CD14-positive monocyte (primary cell): Measurements from ENCODE around the gene CEP128. TPM values are rescaled to one million over a fixed set of nuclear protein-coding genes. Genes with fewer than 3 reads are reported as not detected.

Source experiments
- DNase-seq, 3 donors: peaks; one replicate each; pipeline ENCODE4 v3.0.0-alpha.2; 2011 to 2022
- H2AFZ ChIP-seq: 2 replicates; pipeline ENCODE4 v1.6.0; 2012; ENCODE audit warnings: mild to moderate bottlenecking, low read depth, low read length, inconsistent platforms; ENCODE audit not compliant: insufficient read depth, poor library complexity, severe bottlenecking
- H3K27ac ChIP-seq, 2 donors: 1 replicate in 1 of 2; 2 replicates in 1 of 2; pipeline ENCODE4 v1.5.1; 2012 to 2013; ENCODE audit warnings: low read length in 2 of 2, control low read depth in 1 of 2, inconsistent platforms in 1 of 2, low read depth in 1 of 2, mild to moderate bottlenecking in 1 of 2
- H3K27me3 ChIP-seq, 2 donors: one replicate each; pipeline versions ENCODE4 v1.6.0 to v1.6.1; 2011 to 2013; ENCODE audit warnings: low read length in 2 of 2; ENCODE audit not compliant: control insufficient read depth in 2 of 2, insufficient read depth in 2 of 2
- H3K36me3 ChIP-seq, 2 donors: replicated peaks in 1 of 2; 1 replicate in 1 of 2; 2 replicates in 1 of 2; pipeline versions ENCODE4 v1.5.1 to v1.6.1; 2012 to 2013; ENCODE audit warnings: low read length in 2 of 2, control low read depth in 1 of 2, inconsistent platforms in 1 of 2, mild to moderate bottlenecking in 1 of 2; ENCODE audit not compliant: insufficient read depth in 2 of 2, control insufficient read depth in 1 of 2
- H3K4me1 ChIP-seq, 2 donors: 1 replicate in 1 of 2; 2 replicates in 1 of 2; pipeline versions ENCODE4 v1.5.1 to v1.6.1; 2012 to 2013; ENCODE audit warnings: low read length in 2 of 2, control low read depth in 1 of 2, inconsistent platforms in 1 of 2, mild to moderate bottlenecking in 1 of 2, moderate library complexity in 1 of 2; ENCODE audit not compliant: insufficient read depth in 2 of 2, control insufficient read depth in 1 of 2
- H3K4me2 ChIP-seq: replicated peaks from 2 replicates; pipeline ENCODE3; 2012; ENCODE audit warnings: low read length, moderate library complexity, mild to moderate bottlenecking; ENCODE audit not compliant: poor library complexity, severe bottlenecking; ENCODE audit errors: extremely low read depth
- H3K4me3 ChIP-seq, 3 experiments: fragments of 200-600 bp in 1 of 3; sonication (generic) in 1 of 3; replicated peaks in 1 of 3; 1 replicate in 2 of 3; 2 replicates in 1 of 3; pipeline ENCODE4 v1.5.1; 2011 to 2013; ENCODE audit warnings: low read length in 3 of 3, mild to moderate bottlenecking in 3 of 3, control low read depth in 2 of 3, low read depth in 2 of 3, inconsistent platforms in 1 of 3, moderate library complexity in 1 of 3
- H3K79me2 ChIP-seq: 2 replicates; pipeline ENCODE4 v1.6.0; 2012; ENCODE audit warnings: mild to moderate bottlenecking, control low read depth, inconsistent platforms, low read length, moderate library complexity; ENCODE audit not compliant: insufficient read depth
- H3K9ac ChIP-seq: 2 replicates; pipeline ENCODE4 v1.6.0; 2017; ENCODE audit warnings: low read length, mild to moderate bottlenecking; ENCODE audit not compliant: insufficient read depth, poor library complexity, severe bottlenecking
- H3K9me3 ChIP-seq, 2 donors: replicated peaks in 1 of 2; 1 replicate in 1 of 2; 2 replicates in 1 of 2; pipeline versions ENCODE4 v1.5.1 to v1.6.1; 2012 to 2013; ENCODE audit warnings: low read length in 2 of 2, control low read depth in 1 of 2; ENCODE audit not compliant: control insufficient read depth in 1 of 2, insufficient read depth in 1 of 2
- H4K20me1 ChIP-seq: 2 replicates; pipeline ENCODE4 v1.6.0; 2012; ENCODE audit warnings: mild to moderate bottlenecking, low read length, control low read depth, moderate library complexity; ENCODE audit not compliant: insufficient read depth
- H3K27ac Mint-ChIP-seq, 7 donors: one replicate each; pipeline ENCODE4 v1.8.0; 2020; ENCODE audit warnings: mild to moderate bottlenecking in 7 of 7, mixed read lengths in 7 of 7, moderate library complexity in 6 of 7, inconsistent platforms in 2 of 7
- H3K27me3 Mint-ChIP-seq, 3 donors: one replicate each; pipeline ENCODE4 v1.8.0; 2021 to 2022; ENCODE audit warnings: low read depth in 3 of 3, mild to moderate bottlenecking in 3 of 3, mixed read lengths in 3 of 3, moderate library complexity in 3 of 3, inconsistent platforms in 1 of 3
- H3K36me3 Mint-ChIP-seq, 2 donors: one replicate each; pipeline ENCODE4 v1.8.0; 2020; ENCODE audit warnings: mixed read lengths in 2 of 2, inconsistent platforms in 1 of 2, mild to moderate bottlenecking in 1 of 2
- H3K4me1 Mint-ChIP-seq: one replicate; pipeline ENCODE4 v1.8.0; 2020; ENCODE audit warnings: mild to moderate bottlenecking, mixed read lengths
- H3K4me3 Mint-ChIP-seq, 2 donors: one replicate each; pipeline ENCODE4 v1.8.0; 2020; ENCODE audit warnings: mild to moderate bottlenecking in 2 of 2, mixed read lengths in 2 of 2, moderate library complexity in 1 of 2
- H3K9me3 Mint-ChIP-seq, 7 donors: one replicate each; pipeline ENCODE4 v1.8.0; 2020 to 2022; ENCODE audit warnings: mixed read lengths in 7 of 7, mild to moderate bottlenecking in 6 of 7, moderate library complexity in 6 of 7, inconsistent platforms in 2 of 7
- CTCF ChIP-seq: fragments of 200-600 bp; IDR thresholded peaks from one replicate; pipeline ENCODE4 v1.8.0; 2022; ENCODE audit warnings: antibody characterized with exemption, mild to moderate bottlenecking
- WGBS: methylation state at CpG from one replicate; pipeline ENCODE4 v1.1.5; 2013; ENCODE audit warnings: missing lambda C conversion rate; ENCODE audit not compliant: insufficient coverage; 5-methylcytosine and 5-hydroxymethylcytosine counted together
- intact Hi-C, 2 donors: fragments of 100-400 bp; cut with micrococcal nuclease; formaldehyde crosslinking; loops; one replicate each; pipeline versions ENCODE4 v1.15.0 to v1.15.1; 2023
- polyA plus RNA-seq, 3 donors: library from polyadenylated mRNA; depleted of rRNA in 1 of 3; unstranded in 2 of 3; stranded (reverse) in 1 of 3; fragments of 300-500 nt in 2 of 3; fragments of >200 nt in 1 of 3; fragmentation: Illumina TruSeq in 2 of 3; gene quantifications; 1 replicate in 2 of 3; 2 replicates in 1 of 3; pipeline ENCODE4 v1.2.3, GENCODE V29; 2012 to 2021

The CEP128 gene
- polyA plus RNA-seq, 3 donors: 0.41 to 0.88 (median 0.62) TPM

DNA sequence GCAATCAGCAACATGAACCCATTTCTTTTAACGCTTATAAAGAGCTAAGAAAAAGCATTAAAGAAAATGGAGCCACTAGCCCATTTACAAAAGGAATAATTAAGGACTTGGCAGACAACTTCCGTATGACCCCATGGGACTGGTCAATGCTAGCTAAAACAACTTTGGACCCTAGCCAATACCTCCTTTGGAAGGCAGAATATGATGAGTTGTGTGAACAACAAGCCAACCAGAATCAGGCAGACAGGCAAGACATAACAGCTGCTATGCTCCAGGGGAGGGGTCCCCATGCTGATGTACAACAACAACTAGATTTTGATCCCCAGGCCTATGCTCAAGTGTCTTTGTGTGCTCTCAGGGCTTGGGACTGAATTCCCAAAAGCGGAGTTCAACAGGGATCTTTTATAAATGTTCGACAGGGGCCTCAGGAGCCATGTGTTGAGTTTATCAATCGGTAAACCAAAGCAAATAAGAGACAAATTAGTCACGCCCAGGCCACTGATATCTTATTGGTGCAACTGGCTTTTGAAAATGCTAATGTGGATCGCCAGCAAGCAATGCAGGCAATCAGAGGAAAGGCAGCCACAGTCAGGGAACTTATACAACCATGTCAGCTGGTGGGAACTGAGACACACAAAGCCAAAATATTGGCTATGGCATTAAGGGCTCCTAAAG is 475.9 kb downstream of the CEP128 start:
- 91% methylated on average over 5 of the region's 7 CpGs for WGBS
- Histone ChIP-seq H4K20me1 (no peaks in the 10 kb centered on the region), H2AFZ (no peak overlapping the region), H3K4me1 (no peaks in the 10 kb centered on the region), H3K27me3 (no peaks in the 10 kb centered on the region), H3K27ac (no peak overlapping the region), H3K36me3 (no peaks in the 10 kb centered on the region), H3K79me2 (no peaks in the 10 kb centered on the region), H3K4me3 (no peak overlapping the region), H3K9ac (no peak overlapping the region), H3K9me3 (peaks cover 0 to 6% of the 10 kb centered on the region in 2 donors), H3K4me2 (no peak overlapping the region)
- Mint-ChIP-seq H3K9me3 (peaks cover 0 to 20% (median 10%) of the 10 kb centered on the region in 7 donors), H3K27ac (no peak overlapping the region), H3K4me3 (no peak overlapping the region), H3K36me3 (no peaks in the 10 kb centered on the region), H3K27me3 (peaks cover 0 to 4% (median 3%) of the 10 kb centered on the region in 3 donors), H3K4me1 (no peaks in the 10 kb centered on the region)
- TF ChIP-seq CTCF: no peak
- intact Hi-C loops: no loop called here
- DNase-seq: no peak

DNA sequence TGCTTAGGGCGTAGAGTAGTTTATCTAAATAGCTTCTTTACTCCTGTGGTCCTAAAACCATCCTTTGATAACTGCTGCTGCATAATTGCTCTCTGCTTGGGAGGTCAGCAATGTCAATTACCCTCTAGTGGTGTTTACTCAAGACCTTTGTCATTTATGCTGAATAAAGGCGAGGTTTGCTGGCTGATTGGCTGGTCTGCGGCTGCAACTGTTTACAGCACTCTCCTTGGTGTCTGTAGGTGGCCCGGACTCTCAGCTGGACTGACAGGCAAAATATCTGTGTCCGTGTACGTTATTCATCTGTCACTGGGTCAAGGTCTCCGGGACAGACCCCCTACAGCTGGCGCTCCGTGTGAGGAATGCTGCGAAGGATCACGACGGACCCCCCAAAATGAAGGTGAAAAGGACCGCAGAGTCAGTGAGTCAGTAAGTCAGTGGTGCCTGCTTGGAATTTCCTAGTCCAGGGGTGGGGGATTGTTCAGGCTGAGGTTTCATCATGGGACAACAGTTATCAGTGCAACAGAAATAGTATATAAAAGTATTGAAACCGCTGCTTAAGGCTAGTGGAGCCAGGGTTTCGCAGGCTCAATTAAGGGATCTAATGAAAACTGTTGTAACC is 476.9 kb downstream of the CEP128 start:
- peaks cover 0 to 6% of the 10 kb centered on the region in 2 donors for H3K9me3 ChIP-seq

More for the DNA sequence above, 476.9 kb downstream of the CEP128 start:
- intact Hi-C loops: no loop called here
- Histone ChIP-seq H3K79me2 (no peaks in the 10 kb centered on the region), H3K4me1 (no peaks in the 10 kb centered on the region), H3K27ac (no peak overlapping the region), H3K4me3 (no peak overlapping the region), H3K27me3 (no peaks in the 10 kb centered on the region), H3K36me3 (no peaks in the 10 kb centered on the region), H3K9ac (no peak overlapping the region), H4K20me1 (no peaks in the 10 kb centered on the region), H3K4me2 (no peak overlapping the region), H2AFZ (no peak overlapping the region)
- H3K9me3 Mint-ChIP-seq: peaks cover 0 to 20% (median 7%) of the 10 kb centered on the region in 7 donors
- H3K27me3 Mint-ChIP-seq: peaks cover 0 to 4% (median 3%) of the 10 kb centered on the region in 3 donors
- WGBS: 88% methylated on average over 10 of the region's 15 CpGs
- no peak overlapping the region for H3K27ac Mint-ChIP-seq
- DNase-seq: no peak
- H3K4me3 Mint-ChIP-seq: no peak overlapping the region
- no peaks in the 10 kb centered on the region for H3K4me1 Mint-ChIP-seq
- no peaks in the 10 kb centered on the region for H3K36me3 Mint-ChIP-seq
- TF ChIP-seq CTCF: no peak
